SH-SY5Y (cell line): Measurements from ENCODE around the gene TMOD2.

Source experiments
- GATA2 ChIP-seq: IDR thresholded peaks from 2 replicates; pipeline ENCODE4 v1.6.1; 2011; ENCODE audit warnings: mild to moderate bottlenecking, low read depth, low read length
- GATA3 ChIP-seq: IDR thresholded peaks from 2 replicates; pipeline ENCODE4 v1.6.1; 2011; ENCODE audit warnings: low read depth, mild to moderate bottlenecking, low read length, moderate library complexity

- TF ChIP-seq GATA2 (no peak), GATA3 (no peak)
Observed at GRCh38 chr15:51774916-51775315, 23.5 kb downstream of the TMOD2 start.
